ENCODE results near the gene SPOCK1. TPM values are rescaled to one million over a fixed set of nuclear protein-coding genes. Genes with fewer than 3 reads are reported as not detected.

SPOCK1 gene
- polyA plus RNA-seq, 3 donors = 1.8 to 5.7 (median 2.1) TPM

GRCh38 chr5:137310051-137310730 lies 188.9 kb downstream of the SPOCK1 start:
- Histone ChIP-seq H3K27ac (ENCODE audit: low read depth in 1 of 2, low read length in 2 of 2) (no peak overlapping the region), H4K20me1 (ENCODE audit: insufficient read depth, low read length) (no peaks in the 10 kb centered on the region), H3K36me3 (replicated peaks in 1 of 2; ENCODE audit: control insufficient read depth in 1 of 2, insufficient read depth in 2 of 2, low read length in 2 of 2) (no peaks in the 10 kb centered on the region), H3K9me3 (replicated peaks in 1 of 2; ENCODE audit: control insufficient read depth in 1 of 2, insufficient read depth in 1 of 2, low read length in 2 of 2) (no peaks in the 10 kb centered on the region), H3K9ac (ENCODE audit: insufficient read depth, low read length, poor library complexity, severe bottlenecking) (no peak overlapping the region), H3K27me3 (ENCODE audit: control insufficient read depth in 2 of 2, insufficient read depth in 2 of 2, low read length in 2 of 2) (peaks cover 2 to 4% of the 10 kb centered on the region in 2 donors), H2AFZ (ENCODE audit: insufficient read depth, low read depth, low read length, poor library complexity, severe bottlenecking) (no peak overlapping the region), H3K79me2 (ENCODE audit: insufficient read depth, low read length) (no peaks in the 10 kb centered on the region), H3K4me2 (replicated peaks; ENCODE audit: extremely low read depth, low read length, poor library complexity, severe bottlenecking) (no peak overlapping the region), H3K4me3 (replicated peaks in 1 of 3; ENCODE audit: low read depth in 2 of 3, low read length in 3 of 3) (no peak overlapping the region), H3K4me1 (ENCODE audit: control insufficient read depth in 1 of 2, insufficient read depth in 2 of 2, low read length in 2 of 2) (no peaks in the 10 kb centered on the region)
- no peaks in the 10 kb centered on the region for H3K4me1 Mint-ChIP-seq
- no peak for DNase-seq
- intact Hi-C loops (cut with micrococcal nuclease) = no loop called here
- no peaks in the 10 kb centered on the region for H3K36me3 Mint-ChIP-seq
- no CpG with 5 or more reads among the region's 5 CpGs for whole genome bisulfite sequencing (ENCODE audit: insufficient coverage)
- H3K27ac Mint-ChIP-seq = no peak overlapping the region
- no peak for TF ChIP-seq CTCF (IDR thresholded peaks at IDR 0.05)
- no peak overlapping the region for H3K4me3 Mint-ChIP-seq
- H3K9me3 Mint-ChIP-seq = peaks cover 0 to 2% (median 0%) of the 10 kb centered on the region in 7 donors
- H3K27me3 Mint-ChIP-seq (ENCODE audit: low read depth in 3 of 3) = peaks cover 2 to 16% (median 4%) of the 10 kb centered on the region in 3 donors

- H4K20me1 ChIP-seq (ENCODE audit: insufficient read depth, low read length) = no peaks in the 10 kb centered on the region
- no peaks in the 10 kb centered on the region for H3K9me3 ChIP-seq (replicated peaks in 1 of 2; ENCODE audit: control insufficient read depth in 1 of 2, insufficient read depth in 1 of 2, low read length in 2 of 2)
- H3K27me3 ChIP-seq (ENCODE audit: control insufficient read depth in 2 of 2, insufficient read depth in 2 of 2, low read length in 2 of 2) = peaks cover 0 to 4% of the 10 kb centered on the region in 2 donors
- Mint-ChIP-seq H3K4me1 (no peaks in the 10 kb centered on the region), H3K27ac (no peak overlapping the region), H3K27me3 (ENCODE audit: low read depth in 3 of 3) (peaks cover 2 to 15% (median 2%) of the 10 kb centered on the region in 3 donors), H3K4me3 (no peak overlapping the region), H3K36me3 (no peaks in the 10 kb centered on the region), H3K9me3 (peaks cover 0 to 2% (median 0%) of the 10 kb centered on the region in 7 donors)
- no peak overlapping the region for H3K9ac ChIP-seq (ENCODE audit: insufficient read depth, low read length, poor library complexity, severe bottlenecking)
- no peak overlapping the region for H3K4me3 ChIP-seq (replicated peaks in 1 of 3; ENCODE audit: low read depth in 2 of 3, low read length in 3 of 3)
- WGBS (ENCODE audit: insufficient coverage) = 100% methylated on average over 1 of the region's 2 CpGs
- TF ChIP-seq CTCF (IDR thresholded peaks at IDR 0.05) = no peak
- H3K4me1 ChIP-seq (ENCODE audit: control insufficient read depth in 1 of 2, insufficient read depth in 2 of 2, low read length in 2 of 2) = no peaks in the 10 kb centered on the region
- no peaks in the 10 kb centered on the region for H3K36me3 ChIP-seq (replicated peaks in 1 of 2; ENCODE audit: control insufficient read depth in 1 of 2, insufficient read depth in 2 of 2, low read length in 2 of 2)
- H3K79me2 ChIP-seq (ENCODE audit: insufficient read depth, low read length) = no peaks in the 10 kb centered on the region
- no peak overlapping the region for H2AFZ ChIP-seq (ENCODE audit: insufficient read depth, low read depth, low read length, poor library complexity, severe bottlenecking)
- H3K27ac ChIP-seq (ENCODE audit: low read depth in 1 of 2, low read length in 2 of 2) = no peak overlapping the region
- no peak overlapping the region for H3K4me2 ChIP-seq (replicated peaks; ENCODE audit: extremely low read depth, low read length, poor library complexity, severe bottlenecking)
- DNase-seq = no peak
- intact Hi-C loops (cut with micrococcal nuclease) = no loop called here
Observed at GRCh38 chr5:137309290-137309689, 189.8 kb downstream of the SPOCK1 start.
